HL-60/S4 treated with phorbol 12-myristate 13-acetate at 8.2 ng/mL for 4 days and 3 days (cell line): ENCODE results near the gene MEP1A.
"Not testable (repeated sequence)": the region's sequence is repeated elsewhere in the genome, so short reads cannot be mapped to it uniquely, and the experiment has no call there.

ENCODE experiments used
- in situ Hi-C: fragments of 300-500 bp; cut with MboI; formaldehyde crosslinking; loops from 2 replicates; pipeline ENCODE4 v1.15.0; 2022; ENCODE audit warnings: low sequenced_read_pairs

MEP1A gene

GRCh38 chr6:46793138-46793537 lies at the start of gene MEP1A:
MEP1A (plus strand) TSS chr6:46793389; CDS start chr6:46793399, 10 bp downstream.
- in situ Hi-C loops, result no loop called here

GRCh38 chr6:46743425-46744158 lies 49.6 kb upstream of the MEP1A start:
- in situ Hi-C loops, result no loop called here

- in situ Hi-C loops, result not testable (repeated sequence)
These were observed 48.9 kb upstream of the MEP1A start for GRCh38 chr6:46744159-46744725.

GRCh38 chr6:46745973-46746372 lies 47.2 kb upstream of the MEP1A start:
- in situ Hi-C loops, result no loop called here

GRCh38 chr6:46746696-46747095 lies 46.5 kb upstream of the MEP1A start, which contains the start of gene ANKRD66:
ANKRD66 (plus strand) TSS chr6:46746933; CDS start chr6:46751949, 5,016 bp downstream.
- in situ Hi-C loops, result no loop called here

- in situ Hi-C loops, result no loop called here
These were observed 44.2 kb upstream of the MEP1A start for GRCh38 chr6:46748940-46749503.

- in situ Hi-C loops, result no loop called here
These were observed 43.5 kb upstream of the MEP1A start for GRCh38 chr6:46749731-46750130.

- in situ Hi-C loops, result no loop called here
These were observed 41.5 kb upstream of the MEP1A start for GRCh38 chr6:46751658-46752057.

- in situ Hi-C loops, result no loop called here
These were observed 37.3 kb upstream of the MEP1A start for GRCh38 chr6:46755865-46756264.

GRCh38 chr6:46756469-46757213 lies 36.5 kb upstream of the MEP1A start:
- in situ Hi-C loops, result no loop called here

- in situ Hi-C loops, result no loop called here
These were observed 36.0 kb upstream of the MEP1A start for GRCh38 chr6:46757214-46757596.

- in situ Hi-C loops, result no loop called here
These were observed 34.0 kb upstream of the MEP1A start for GRCh38 chr6:46758960-46759753.

GRCh38 chr6:46760925-46761324 lies 32.3 kb upstream of the MEP1A start:
- in situ Hi-C loops, result no loop called here

- in situ Hi-C loops, result no loop called here
These were observed 29.7 kb upstream of the MEP1A start for GRCh38 chr6:46763466-46763865.

GRCh38 chr6:46764280-46764679 lies 28.9 kb upstream of the MEP1A start:
- in situ Hi-C loops, result not testable (repeated sequence)

GRCh38 chr6:46764961-46765360 lies 28.2 kb upstream of the MEP1A start:
- in situ Hi-C loops, result no loop called here

- in situ Hi-C loops, result loop anchor here (10.0 kb wide), 1 partner anchor 67 kb away; no protein-coding TSS in a partner anchor
These were observed 21.2 kb upstream of the MEP1A start for GRCh38 chr6:46772016-46772415.

GRCh38 chr6:46772762-46773161 lies 20.4 kb upstream of the MEP1A start:
- in situ Hi-C loops, result loop anchor here (10.0 kb wide), 1 partner anchor 68 kb away; no protein-coding TSS in a partner anchor

- in situ Hi-C loops, result loop anchor here (10.0 kb wide), 1 partner anchor 69 kb away; no protein-coding TSS in a partner anchor
These were observed 19.9 kb upstream of the MEP1A start for GRCh38 chr6:46773201-46773855.

- in situ Hi-C loops, result loop anchor here (10.0 kb wide), 1 partner anchor 70 kb away; no protein-coding TSS in a partner anchor
These were observed 18.5 kb upstream of the MEP1A start for GRCh38 chr6:46774736-46775135.
